ENCODE data around the gene TARBP1. TPM values are rescaled to one million over a fixed set of nuclear protein-coding genes. Genes with fewer than 3 reads are reported as not detected.

Gene TARBP1
- total RNA-seq, 2 experiments from 2014 or later, result 30.0 to 49.8 TPM

DNA sequence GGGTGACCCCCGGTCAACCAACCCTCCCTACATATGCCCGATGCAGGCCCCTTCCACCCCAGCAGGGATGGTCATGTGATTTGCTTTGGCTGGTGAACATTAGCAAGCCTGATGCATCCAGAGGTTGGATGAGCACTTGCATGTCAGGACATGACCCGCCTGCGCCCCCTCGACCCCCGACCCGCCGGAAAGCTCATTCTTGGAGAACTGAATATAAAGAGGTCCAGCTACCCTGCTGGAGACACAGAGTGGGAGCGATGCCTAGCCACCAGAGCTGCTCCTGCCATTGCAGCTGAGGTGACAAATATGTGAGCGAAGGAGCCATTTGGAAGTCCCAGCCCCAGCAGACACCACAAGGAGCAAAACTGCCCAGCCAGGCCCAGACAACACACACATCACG is 66.1 kb downstream of the TARBP1 start:
- CTCF ChIA-PET (ENCODE audit: unreplicated experiment), result no interaction called here
- no peaks in the 10 kb centered on the region for H3K9me2 ChIP-seq (ENCODE audit: insufficient read depth, low read length)
- intact Hi-C loops (cut with micrococcal nuclease; ENCODE audit: unreplicated experiment), result no loop called here

DNA sequence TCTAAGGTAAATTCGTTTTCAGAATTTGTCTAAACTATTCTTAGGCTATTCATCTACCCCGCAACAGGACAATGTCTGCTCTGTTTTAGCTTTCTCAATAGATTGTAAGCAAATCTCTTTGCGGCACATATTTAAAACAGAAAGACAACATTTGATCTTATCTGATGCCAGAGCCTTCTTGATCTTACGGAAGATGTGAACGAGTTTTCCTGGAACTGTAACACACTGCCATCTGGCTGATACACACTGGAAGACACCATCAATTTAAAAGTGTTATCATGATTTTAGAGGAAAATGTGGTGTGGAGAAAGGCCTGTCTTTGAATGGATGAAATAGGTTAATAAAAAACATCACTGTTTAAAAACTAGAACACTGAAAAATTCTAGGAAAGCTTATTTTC is 69.7 kb downstream of the TARBP1 start:
- ChIA-PET CTCF (ENCODE audit: unreplicated experiment) (no interaction called here), POLR2A (no interaction called here)
- Histone ChIP-seq H3K4me3 (ENCODE audit: low read depth, low read length, poor library complexity, severe bottlenecking) (no peak overlapping the region), H3K9me3 (ENCODE audit: low read length) (no peaks in the 10 kb centered on the region), H3K27ac (ENCODE audit: low read depth, low read length, poor library complexity, severe bottlenecking) (no peak overlapping the region), H3K9me2 (ENCODE audit: insufficient read depth, low read length) (no peaks in the 10 kb centered on the region), H3K4me2 (ENCODE audit: low read length) (no peak overlapping the region), H4K20me1 (ENCODE audit: insufficient read depth, low read length) (no peaks in the 10 kb centered on the region), H3K79me2 (ENCODE audit: insufficient read depth, low read depth, low read length) (no peaks in the 10 kb centered on the region), H3K4me1 (ENCODE audit: insufficient read depth, low read length, poor library complexity, severe bottlenecking) (no peaks in the 10 kb centered on the region), H2AFZ (ENCODE audit: low read length) (no peak overlapping the region), H3K36me3 (ENCODE audit: insufficient read depth, low read length) (peaks cover 62% of the 10 kb centered on the region)
- BruUV-seq (replicated peaks), result no TSS peak
- TF ChIP-seq EZH2phosphoT487 (IDR thresholded peaks at IDR 0.05; ENCODE audit: borderline replicate concordance, low read depth, low read length), result no peak
- TF ChIP-seq, protein P1, sequence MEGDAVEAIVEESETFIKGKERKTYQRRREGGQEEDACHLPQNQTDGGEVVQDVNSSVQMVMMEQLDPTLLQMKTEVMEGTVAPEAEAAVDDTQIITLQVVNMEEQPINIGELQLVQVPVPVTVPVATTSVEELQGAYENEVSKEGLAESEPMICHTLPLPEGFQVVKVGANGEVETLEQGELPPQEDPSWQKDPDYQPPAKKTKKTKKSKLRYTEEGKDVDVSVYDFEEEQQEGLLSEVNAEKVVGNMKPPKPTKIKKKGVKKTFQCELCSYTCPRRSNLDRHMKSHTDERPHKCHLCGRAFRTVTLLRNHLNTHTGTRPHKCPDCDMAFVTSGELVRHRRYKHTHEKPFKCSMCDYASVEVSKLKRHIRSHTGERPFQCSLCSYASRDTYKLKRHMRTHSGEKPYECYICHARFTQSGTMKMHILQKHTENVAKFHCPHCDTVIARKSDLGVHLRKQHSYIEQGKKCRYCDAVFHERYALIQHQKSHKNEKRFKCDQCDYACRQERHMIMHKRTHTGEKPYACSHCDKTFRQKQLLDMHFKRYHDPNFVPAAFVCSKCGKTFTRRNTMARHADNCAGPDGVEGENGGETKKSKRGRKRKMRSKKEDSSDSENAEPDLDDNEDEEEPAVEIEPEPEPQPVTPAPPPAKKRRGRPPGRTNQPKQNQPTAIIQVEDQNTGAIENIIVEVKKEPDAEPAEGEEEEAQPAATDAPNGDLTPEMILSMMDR (conservative IDR thresholded peaks at IDR 0.05; ENCODE audit: low read length), result peak; percentile 29; the same call in 1 of the 2 replicates
- no peak for DNase-seq (ENCODE audit: low spot score)
- intact Hi-C loops (cut with micrococcal nuclease; ENCODE audit: unreplicated experiment), result no loop called here

More for the DNA sequence above, 66.1 kb downstream of the TARBP1 start:
- no peak overlapping the region for H3K27ac ChIP-seq (ENCODE audit: low read depth, low read length, poor library complexity, severe bottlenecking)
- H3K4me1 ChIP-seq (ENCODE audit: insufficient read depth, low read length, poor library complexity, severe bottlenecking), result no peaks in the 10 kb centered on the region
- H3K79me2 ChIP-seq (ENCODE audit: insufficient read depth, low read depth, low read length), result no peaks in the 10 kb centered on the region
- no TSS peak for BruUV-seq (replicated peaks)
- H3K4me2 ChIP-seq (ENCODE audit: low read length), result no peak overlapping the region
- H3K9me3 ChIP-seq (ENCODE audit: low read length), result no peaks in the 10 kb centered on the region
- POLR2A ChIA-PET, result no interaction called here
- no peak for TF ChIP-seq EZH2phosphoT487 (IDR thresholded peaks at IDR 0.05; ENCODE audit: borderline replicate concordance, low read depth, low read length)
- TF ChIP-seq, protein P1 (conservative IDR thresholded peaks at IDR 0.05; ENCODE audit: low read length), result no peak
- H3K4me3 ChIP-seq (ENCODE audit: low read depth, low read length, poor library complexity, severe bottlenecking), result no peak overlapping the region
- no peaks in the 10 kb centered on the region for H4K20me1 ChIP-seq (ENCODE audit: insufficient read depth, low read length)
- no peak for DNase-seq (ENCODE audit: low spot score)
- H2AFZ ChIP-seq (ENCODE audit: low read length), result no peak overlapping the region
- peaks cover 81% of the 10 kb centered on the region for H3K36me3 ChIP-seq (ENCODE audit: insufficient read depth, low read length)

DNA sequence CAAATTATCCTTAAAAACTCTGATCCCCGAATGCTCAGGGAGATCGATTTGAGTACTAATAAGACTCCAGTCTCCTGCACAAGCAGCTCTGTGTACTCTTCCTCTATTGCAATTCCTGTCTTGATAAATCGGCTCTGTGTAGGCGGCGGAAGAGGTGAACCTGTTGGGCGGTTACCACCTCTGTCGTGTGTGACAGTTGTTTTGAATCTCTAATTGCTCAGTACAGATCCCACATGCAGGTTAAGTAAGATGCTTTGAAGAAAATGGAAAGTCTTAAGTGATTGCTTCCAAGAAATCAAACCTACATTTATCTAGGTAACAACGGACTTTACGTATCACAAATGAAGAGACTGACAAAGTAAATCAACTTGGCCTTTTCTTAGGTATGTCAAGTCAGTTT is 70.2 kb downstream of the TARBP1 start:
- CTCF ChIA-PET (ENCODE audit: unreplicated experiment), result no interaction called here
- no peak for DNase-seq (ENCODE audit: low spot score)
- TF ChIP-seq, protein P1 (conservative IDR thresholded peaks at IDR 0.05; ENCODE audit: low read length), result no peak
- no peak for TF ChIP-seq EZH2phosphoT487 (IDR thresholded peaks at IDR 0.05; ENCODE audit: borderline replicate concordance, low read depth, low read length)
- no peaks in the 10 kb centered on the region for H3K4me1 ChIP-seq (ENCODE audit: insufficient read depth, low read length, poor library complexity, severe bottlenecking)
- no peak overlapping the region for H3K27ac ChIP-seq (ENCODE audit: low read depth, low read length, poor library complexity, severe bottlenecking)
- BruUV-seq (replicated peaks), result no TSS peak
- POLR2A ChIA-PET, result no interaction called here
- no peaks in the 10 kb centered on the region for H3K9me3 ChIP-seq (ENCODE audit: low read length)
- H3K79me2 ChIP-seq (ENCODE audit: insufficient read depth, low read depth, low read length), result no peaks in the 10 kb centered on the region
- H3K4me2 ChIP-seq (ENCODE audit: low read length), result no peak overlapping the region
- no peaks in the 10 kb centered on the region for H4K20me1 ChIP-seq (ENCODE audit: insufficient read depth, low read length)
- intact Hi-C loops (cut with micrococcal nuclease; ENCODE audit: unreplicated experiment), result no loop called here
- no peak overlapping the region for H3K4me3 ChIP-seq (ENCODE audit: low read depth, low read length, poor library complexity, severe bottlenecking)
- H2AFZ ChIP-seq (ENCODE audit: low read length), result no peak overlapping the region
- no peaks in the 10 kb centered on the region for H3K9me2 ChIP-seq (ENCODE audit: insufficient read depth, low read length)
- H3K36me3 ChIP-seq (ENCODE audit: insufficient read depth, low read length), result peaks cover 59% of the 10 kb centered on the region

Data from OCI-LY7 (cell line).